Right hindlimb (tissue), 1 donor: ENCODE measurements around the gene AVPR2.

Source experiments
- DNase-seq: peaks from one replicate; pipeline ENCODE4 v3.0.0-alpha.2; 2018

The AVPR2 gene

GRCh38 chrX:153920546-153920945, 16.1 kb downstream of the AVPR2 start:
- DNase-seq, result no peak

- peak; percentile 15 for DNase-seq
Observed at GRCh38 chrX:153921070-153921469, 16.6 kb downstream of the AVPR2 start.

- DNase-seq, result peak; percentile 27
Observed at GRCh38 chrX:153921511-153922446, 17.3 kb downstream of the AVPR2 start.

- peak; percentile 79 for DNase-seq
Observed at GRCh38 chrX:153922932-153923857, 18.7 kb downstream of the AVPR2 start.

GRCh38 chrX:153924149-153924861, 19.8 kb downstream of the AVPR2 start:
- DNase-seq, result no peak

- no peak for DNase-seq
Observed at GRCh38 chrX:153925387-153925738, 20.9 kb downstream of the AVPR2 start.

GRCh38 chrX:153925739-153926551, 21.5 kb downstream of the AVPR2 start, which contains the start of gene ARHGAP4:
TSS of gene ARHGAP4 (minus strand) at chrX:153926264. CDS start at chrX:153926202, 62 bp downstream.
- no peak for DNase-seq

GRCh38 chrX:153926552-153926857, 22.0 kb downstream of the AVPR2 start:
- DNase-seq, result no peak

- peak; percentile 78 for DNase-seq
Observed at GRCh38 chrX:153926858-153927671, 22.6 kb downstream of the AVPR2 start.

- no peak for DNase-seq
Observed at GRCh38 chrX:153927672-153927921, 23.1 kb downstream of the AVPR2 start.

- peak; percentile 97 for DNase-seq
Observed at GRCh38 chrX:153927922-153928760, 23.7 kb downstream of the AVPR2 start.

GRCh38 chrX:153928846-153929245, 24.4 kb downstream of the AVPR2 start:
- no peak for DNase-seq

- DNase-seq, result no peak
Observed at GRCh38 chrX:153929576-153929975, 25.1 kb downstream of the AVPR2 start.

- no peak for DNase-seq
Observed at GRCh38 chrX:153930011-153930910, 25.8 kb downstream of the AVPR2 start.

GRCh38 chrX:153931151-153931550, 26.7 kb downstream of the AVPR2 start:
- DNase-seq, result no peak

GRCh38 chrX:153931748-153932147, 27.3 kb downstream of the AVPR2 start:
- DNase-seq, result no peak

- DNase-seq, result no peak
Observed at GRCh38 chrX:153932220-153932915, 27.9 kb downstream of the AVPR2 start.

GRCh38 chrX:153933748-153934147, 29.3 kb downstream of the AVPR2 start:
- no peak for DNase-seq
